Midbrain (tissue), 1 donor: Measurements from ENCODE around the gene WBP11.

Experiments used
- DNase-seq: peaks from one replicate; lab custom pipeline; 2025; lab: John Stamatoyannopoulos, UW

The WBP11 gene

DNA sequence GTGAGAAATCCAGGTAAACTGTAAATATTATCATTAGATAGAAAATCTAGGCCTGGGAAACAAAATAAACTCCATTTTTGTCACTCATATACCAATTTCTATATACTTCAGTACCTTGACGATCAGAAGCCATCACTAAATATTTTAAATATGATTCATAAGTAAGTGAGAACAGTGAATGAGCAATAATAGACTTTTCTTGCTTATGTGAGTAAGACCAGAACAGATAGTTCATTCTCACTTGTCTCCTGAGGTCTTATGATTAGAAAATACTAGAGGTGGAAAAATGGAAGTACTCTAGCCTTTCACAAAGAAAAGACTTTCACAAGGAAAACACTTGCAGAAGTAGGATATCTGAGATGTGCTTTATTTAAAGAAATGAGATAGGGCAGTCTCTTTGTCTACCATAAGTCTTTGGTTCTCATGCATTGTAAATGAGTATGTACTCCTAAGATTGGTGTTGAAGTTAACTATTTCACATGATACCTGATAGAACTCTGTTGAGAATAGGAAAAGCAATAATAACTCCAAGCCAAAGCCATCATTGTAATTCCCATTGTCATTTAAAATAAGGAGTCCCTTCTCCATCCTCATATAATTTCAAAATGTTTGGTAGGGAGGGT is 20.8 kb upstream of the WBP11 start:
- DNase-seq: no peak

DNA sequence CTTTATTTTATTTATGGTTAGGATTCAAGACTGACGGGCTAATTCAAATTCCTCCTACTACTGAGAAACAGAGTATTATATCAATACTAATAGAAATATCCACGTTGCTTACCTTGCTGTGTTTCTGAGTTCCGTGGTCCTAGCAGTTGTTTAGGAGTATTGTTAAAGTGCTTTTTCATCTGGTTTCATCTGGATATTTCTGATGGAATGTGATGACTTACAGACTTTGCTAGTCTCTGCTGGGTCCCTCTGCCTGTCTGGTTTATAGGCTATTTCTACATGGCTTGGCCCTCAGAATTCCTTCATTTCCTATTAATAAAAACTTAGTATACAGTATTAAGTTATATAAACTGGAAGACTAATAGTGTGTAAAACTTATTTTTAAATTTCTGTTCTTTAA is 10.7 kb upstream of the WBP11 start, which contains the start of gene SMCO3:
Gene SMCO3, minus strand, starts transcription at position 169 of the 400 bp plus-strand sequence. CDS start 7,502 bp downstream, outside the sequence.
- DNase-seq: no peak

DNA sequence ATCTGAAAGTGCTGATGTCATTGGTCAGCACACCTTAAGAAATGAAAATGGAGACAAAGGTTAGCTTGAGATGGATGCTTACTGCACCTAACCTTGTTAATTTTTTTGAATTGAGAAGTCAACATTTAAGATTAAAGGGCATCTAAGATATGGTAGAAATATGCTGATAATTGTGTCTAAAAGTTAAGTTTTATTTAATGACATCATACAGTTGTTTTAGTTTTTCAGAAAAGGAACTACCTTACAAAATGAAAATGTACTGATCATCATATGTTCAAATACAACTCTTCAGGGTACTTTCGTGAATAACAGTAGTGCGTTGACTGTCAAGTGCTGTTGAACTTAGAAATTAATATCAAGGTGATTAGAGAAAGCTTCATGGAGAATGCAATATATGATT is 8.2 kb upstream of the WBP11 start:
- no peak for DNase-seq

DNA sequence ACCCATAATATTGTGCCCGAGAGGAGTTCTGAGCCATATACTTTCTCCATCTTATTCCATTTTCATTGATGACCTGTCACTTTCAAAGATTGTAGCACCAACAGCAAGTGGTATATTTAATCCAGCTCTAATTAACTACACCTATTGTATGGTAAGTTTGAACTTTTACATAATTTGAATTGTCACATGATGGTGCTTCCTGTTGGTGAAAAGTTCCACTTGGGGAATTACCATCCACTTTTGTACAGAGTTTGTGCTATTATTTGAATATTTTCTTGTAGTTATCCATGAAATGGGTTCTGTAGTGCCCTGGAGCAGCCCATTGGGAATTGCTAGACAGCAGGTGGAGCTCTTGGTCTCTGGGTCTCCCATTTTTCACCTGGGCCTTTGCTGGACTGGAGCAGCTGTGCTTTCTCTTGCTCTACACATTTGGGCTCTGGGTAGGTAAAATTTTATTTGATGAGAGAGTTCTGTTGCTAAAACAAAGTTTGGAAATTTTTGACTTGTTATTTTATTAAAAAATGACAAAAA is 7.7 kb upstream of the WBP11 start:
- no peak for DNase-seq

DNA sequence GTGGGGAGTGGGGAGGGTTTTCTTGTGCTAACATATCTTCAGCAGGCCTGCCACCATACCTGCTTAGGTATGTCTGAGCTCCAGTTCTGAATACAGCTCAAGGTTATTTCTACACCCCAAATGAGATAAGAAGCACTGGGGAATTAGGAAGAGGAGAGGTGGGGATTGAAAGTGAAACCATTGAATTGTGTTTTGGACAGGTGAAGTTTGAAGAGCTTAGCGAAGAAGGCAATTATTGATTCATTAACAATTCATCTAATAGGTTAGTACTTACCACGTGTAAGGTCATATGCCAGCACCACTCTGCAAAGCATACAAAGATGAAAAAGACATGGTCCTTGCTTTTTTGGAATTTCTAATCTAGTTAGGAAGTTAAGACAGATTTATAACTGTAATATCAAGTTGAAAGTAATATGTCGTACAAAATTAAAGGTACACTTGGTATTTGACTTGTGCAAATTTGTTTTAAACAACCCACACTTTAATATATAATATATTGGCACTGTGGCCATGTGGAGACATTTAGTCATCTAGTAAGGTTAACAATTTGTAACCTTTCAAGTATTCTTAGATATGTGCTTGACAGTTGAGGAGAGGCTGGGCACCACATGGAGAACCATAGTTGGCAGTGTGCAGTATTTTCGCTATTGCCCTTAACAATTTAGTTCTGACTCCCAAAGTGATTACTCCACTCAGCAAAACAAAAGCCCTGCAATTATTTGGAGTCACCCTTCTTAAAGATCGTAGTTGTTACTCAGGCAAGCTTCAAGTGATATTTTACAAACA is 7.1 kb upstream of the WBP11 start:
- DNase-seq: no peak

DNA sequence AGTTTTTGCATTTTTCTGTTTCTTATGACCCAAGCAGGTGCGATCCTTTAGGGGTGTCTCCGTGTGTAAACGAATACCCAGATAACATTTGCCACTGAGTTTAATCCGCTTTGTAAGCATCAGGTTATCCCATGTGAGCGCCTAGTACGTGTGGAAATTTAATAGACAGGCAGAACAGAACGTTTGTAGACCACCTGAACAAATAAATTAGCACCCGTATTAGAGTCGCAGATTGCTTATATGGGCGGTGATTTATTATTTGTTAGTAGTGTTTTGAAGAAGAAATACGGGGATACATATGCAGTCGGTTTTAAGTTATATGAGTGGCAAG is 517 bp upstream of the WBP11 start:
- DNase-seq: no peak

DNA sequence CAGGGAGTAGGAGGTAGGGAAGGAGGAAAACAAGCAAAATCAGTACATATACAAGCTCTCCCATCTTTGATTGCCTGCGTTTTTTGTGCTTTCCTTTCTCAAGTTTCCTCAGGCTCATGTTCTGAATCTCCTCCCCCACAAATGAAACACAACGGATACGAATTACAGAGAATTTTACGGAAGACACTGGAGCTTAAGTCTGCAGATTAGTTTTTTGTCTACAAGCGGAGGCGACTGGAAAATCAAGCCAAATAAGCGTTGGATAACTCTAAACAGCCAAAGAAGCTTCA is 612 bp downstream of the WBP11 start:
- DNase-seq: no peak

DNA sequence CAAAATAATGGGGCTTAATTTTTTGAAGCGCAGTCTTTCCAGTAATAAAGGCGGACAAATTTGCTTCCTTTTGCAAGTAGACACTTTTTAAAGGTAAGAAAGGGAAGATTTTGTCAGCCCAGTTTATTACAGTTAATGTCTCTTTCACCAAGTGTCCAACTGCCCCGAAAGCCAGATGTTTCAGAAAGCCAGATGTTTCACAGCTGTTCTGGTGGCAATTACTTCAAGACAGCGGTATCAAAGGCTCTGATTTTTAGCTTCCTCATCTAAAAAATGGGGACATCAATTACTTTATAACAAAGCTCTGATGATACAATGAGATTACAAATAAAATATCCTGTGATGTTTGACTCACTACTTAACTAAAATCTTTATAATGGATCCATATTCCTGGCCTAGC is 1.0 kb downstream of the WBP11 start:
- no peak for DNase-seq

DNA sequence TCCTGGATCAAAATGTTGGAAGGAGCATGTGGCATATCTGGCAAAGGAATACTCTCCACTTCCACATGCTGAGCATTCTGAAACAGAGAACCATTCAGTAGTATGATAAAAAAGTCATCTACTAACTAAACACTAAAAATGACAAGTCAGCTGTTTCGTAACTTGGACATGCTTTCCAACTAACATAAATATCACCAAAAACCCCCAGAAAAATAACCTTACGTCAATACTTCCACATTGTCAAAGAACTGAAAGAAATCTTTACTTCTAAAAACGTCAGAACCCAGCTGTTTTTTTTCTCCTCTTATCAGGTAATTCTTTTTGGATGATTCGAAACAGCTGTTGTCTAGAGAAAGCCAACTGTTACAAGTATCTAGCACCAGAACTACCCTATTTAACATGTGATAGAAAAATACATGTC is 8.2 kb downstream of the WBP11 start:
- DNase-seq: no peak

DNA sequence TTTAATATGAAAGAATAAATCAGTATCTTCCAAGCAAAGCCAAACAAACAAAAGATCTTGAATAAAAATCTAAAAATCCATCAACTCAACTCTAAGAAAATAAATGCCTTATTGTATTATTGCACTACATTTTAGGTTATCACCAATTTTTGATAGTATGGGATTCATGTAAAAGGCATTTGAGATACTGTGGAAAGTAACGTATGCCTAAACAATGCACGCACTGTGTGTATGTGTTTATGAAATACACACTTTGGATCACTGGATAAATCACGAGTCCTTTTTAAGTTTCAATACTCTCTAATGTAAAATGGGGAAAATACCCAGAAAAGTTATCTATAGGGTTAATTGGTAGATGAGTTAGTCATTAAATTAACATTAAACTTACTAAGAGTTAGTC is 17.7 kb downstream of the WBP11 start:
- no peak for DNase-seq

DNA sequence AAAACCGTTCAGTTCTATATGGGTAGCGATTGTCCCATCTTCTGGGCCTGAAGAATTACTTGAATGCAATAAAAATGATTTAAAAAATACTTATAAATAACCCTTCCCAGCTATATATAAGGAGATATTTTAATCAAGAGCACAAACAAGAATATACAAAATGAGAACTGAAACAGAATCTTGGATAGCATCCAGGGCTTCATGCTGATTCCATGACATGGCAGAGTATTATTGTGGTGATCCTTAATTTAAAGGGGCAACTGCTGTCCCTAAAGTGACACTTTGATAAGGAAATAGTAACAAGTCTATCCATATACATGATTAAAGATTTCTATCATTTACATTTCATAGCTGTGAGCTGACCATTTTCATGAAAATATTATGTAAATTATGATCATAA is 18.8 kb downstream of the WBP11 start:
- DNase-seq: no peak

DNA sequence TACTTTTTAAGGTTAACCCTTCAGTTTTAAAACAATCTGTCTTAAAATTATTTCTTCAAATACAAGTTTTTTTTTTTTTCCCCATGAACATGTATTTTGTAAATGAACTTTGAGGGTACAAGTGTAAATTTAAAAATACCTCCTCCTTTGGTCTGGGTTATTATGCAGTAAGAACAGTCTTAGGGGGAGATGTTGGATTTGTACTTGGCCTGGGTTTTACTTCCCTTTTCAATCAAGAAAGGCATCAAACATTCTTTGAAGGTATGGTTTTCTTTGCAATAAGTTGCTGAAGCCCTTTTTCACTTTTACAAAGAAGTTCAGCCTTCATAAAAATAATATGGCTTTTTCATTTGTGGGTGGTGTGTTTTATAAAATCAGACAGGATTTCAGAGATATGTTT is 20.5 kb downstream of the WBP11 start:
- no peak for DNase-seq

DNA sequence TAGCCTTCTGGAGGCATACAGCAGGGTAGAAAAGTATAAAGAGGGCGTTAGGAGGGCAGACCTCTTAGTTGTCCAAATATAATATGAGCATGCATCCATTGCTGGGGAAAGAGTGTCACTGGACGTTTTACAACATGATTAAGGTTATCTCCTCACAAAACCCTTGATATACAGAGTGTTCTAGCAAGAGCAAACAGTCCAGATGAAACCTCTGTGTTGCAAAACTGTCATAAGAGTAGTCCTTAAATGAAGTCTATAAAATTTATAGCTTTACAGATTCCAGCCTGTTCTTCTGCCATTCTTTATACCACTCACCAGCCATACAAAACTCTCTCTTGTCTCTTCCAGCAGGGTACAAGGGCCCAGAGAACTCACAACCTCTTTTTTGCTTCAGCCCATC is 21.7 kb downstream of the WBP11 start:
- DNase-seq: no peak

DNA sequence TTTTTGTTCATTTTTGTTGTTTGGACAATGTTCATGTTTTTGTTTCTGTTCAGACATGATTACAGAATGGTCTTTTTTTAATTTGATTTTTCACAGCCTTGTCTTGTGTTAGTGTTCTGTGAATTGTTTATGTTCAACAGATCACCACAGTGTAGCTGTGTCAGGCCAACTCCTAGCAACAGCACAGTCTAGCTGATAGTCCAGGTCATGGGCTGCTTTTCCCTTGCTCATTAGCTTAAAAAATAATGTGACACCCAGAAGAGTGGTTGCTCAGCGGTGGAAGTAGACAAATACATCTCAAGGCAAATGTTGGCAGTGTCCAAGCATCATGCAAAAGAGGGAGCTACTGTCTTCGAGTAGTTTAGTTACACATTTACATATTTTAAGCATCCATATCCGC is 22.4 kb downstream of the WBP11 start:
- DNase-seq: no peak

DNA sequence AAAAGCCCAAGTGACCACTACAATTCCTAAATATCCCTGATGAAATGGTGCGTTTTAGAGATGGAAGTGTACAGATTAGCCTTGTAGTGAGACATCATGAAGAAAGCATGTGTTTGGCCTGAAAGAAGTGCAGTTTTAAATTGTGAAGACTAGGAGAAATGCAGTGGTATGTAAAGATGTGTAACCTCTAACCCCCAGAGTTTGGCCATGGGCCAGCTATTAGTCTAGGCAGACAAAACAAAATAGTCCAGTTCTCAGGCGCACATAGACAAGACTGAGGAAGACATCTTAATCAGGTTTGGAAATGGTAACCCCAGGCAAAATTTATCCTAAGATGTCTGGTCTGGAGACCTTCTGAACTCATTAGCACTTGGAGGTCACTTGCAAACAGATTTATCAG is 23.4 kb downstream of the WBP11 start:
- DNase-seq: no peak

DNA sequence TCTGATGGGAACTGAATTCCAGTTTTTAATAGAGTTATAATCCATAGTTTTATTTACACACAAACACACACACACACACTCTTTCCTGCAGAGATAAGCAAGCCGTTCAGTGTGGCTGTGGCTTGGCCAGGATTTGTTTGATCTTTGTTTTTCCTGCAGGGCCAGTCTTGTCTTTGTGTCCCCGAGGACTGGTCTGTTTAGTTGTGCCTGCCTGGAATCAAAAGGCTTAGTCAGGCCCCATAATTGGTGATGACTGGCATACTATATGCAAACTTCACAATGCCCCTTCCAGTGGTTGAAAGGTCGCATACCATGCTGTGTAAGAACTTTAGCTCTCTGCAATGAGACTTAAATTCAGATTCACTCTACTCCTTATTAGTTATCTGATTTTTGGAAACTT is 26.0 kb downstream of the WBP11 start:
- DNase-seq: no peak

DNA sequence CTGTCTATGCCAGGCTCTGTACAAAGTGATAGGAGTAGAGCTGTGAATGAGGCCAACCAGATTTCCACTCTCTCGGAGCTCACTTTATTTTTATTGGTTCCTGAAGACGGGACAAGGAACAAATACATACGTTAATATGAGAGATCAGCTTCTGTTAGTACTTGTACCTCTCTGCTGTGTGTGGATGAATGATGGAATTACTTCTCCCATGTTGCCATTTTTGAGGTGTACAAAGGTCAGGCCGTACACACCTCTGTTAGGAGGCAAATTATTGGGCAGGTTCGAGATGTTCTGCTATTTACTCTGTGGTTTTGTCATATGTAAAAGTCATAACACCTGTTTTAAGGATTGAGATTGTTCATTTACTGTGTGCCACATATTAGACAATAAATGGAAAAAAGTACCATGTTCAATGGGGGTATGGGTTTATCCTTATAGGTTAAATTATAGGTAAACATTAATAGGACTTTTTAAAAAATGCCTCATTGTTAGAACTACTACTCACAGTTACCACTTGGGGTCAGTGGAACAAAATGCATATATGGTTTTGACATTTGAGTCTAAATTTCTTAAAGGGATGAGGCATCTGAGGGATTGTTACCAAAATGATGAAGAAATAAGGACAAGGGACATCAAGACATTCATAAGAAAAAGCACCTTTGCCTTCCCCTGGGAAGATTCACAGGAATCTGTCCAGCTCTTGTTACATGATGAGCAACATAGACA is 26.9 kb downstream of the WBP11 start:
- DNase-seq: no peak

DNA sequence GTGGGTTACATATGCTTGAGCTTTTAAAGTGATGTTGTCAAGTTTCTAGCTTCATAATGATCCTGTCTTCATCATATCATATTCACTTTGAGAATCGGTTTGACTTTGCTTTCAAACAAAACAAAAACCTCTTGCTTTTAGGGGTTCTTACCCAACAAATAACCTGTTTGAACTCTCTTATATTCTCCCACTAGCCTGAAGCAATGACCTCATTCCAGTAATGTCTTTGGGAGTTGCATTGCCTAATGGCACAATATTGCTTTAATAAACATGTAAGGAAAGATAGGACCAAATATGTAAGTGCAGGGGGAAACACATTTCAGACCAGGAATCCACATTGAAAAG is 27.7 kb downstream of the WBP11 start:
- no peak for DNase-seq

DNA sequence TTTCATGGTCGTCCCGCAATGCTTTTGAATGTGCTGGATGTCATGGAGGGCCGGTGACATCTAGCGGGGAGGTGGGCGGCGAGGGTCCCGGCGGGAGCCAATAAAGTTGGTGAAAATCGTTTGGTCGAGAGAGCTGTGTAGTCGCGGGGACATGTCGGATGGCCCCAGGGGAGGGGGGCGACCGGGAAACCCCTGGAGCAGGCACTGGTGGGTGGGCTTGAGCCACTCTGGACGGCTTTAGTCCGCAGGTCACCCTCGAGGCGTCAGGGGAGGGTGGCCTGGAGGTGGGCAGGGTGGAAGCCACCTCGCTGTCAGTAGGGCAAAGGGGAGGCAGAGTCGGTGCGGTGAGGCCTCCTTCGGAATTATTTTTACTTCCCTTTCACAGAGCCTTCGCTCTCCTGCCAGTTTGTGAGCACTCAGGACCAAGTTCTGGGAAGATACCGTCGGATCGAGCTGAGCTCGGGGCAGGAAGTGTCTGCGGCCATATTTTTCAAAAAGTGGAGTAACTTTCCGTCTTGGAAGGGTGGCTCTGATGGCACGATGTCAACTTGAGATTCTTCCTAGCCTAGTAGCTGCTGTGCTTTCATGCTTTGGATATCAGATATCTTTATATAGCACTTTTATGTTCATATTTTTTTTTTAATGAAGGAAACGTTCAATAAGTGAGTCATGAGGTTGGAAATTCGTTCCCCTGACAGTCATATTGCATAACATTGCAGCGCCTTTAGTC is 28.2 kb downstream of the WBP11 start:
- peak; percentile 19 for DNase-seq

DNA sequence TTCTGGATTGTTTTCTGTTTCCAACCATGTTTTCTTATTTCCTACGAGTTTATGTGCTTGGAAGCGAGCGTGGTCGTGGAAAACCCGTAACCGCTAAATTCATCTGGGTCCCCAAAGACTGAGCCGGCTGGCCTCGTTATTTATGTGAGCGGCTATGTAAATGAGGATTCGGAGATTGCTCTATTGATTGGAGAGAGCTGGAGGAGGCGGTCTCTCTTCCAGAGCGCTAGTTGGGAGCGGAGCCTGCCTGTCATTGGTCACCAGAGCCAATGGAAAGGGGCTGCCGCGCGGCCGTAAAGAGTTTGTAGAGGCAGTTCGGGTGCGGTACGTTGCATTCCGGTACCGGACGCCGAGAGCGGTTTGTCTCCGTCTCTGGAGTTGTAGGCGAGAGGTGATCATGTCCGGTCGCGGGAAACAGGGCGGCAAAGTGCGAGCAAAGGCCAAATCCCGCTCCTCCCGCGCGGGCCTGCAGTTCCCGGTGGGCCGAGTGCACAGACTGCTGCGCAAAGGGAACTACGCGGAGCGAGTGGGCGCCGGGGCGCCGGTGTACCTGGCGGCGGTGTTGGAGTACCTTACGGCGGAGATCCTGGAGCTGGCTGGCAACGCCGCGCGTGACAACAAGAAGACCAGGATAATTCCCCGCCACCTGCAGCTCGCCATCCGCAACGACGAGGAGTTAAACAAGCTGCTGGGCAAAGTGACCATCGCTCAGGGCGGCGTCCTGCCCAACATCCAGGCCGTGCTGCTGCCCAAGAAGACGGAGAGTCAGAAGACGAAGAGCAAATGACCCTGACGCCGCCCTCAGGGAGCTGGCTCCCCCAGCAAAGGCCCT is 29.0 kb downstream of the WBP11 start:
- DNase-seq: peak; percentile 95

DNA sequence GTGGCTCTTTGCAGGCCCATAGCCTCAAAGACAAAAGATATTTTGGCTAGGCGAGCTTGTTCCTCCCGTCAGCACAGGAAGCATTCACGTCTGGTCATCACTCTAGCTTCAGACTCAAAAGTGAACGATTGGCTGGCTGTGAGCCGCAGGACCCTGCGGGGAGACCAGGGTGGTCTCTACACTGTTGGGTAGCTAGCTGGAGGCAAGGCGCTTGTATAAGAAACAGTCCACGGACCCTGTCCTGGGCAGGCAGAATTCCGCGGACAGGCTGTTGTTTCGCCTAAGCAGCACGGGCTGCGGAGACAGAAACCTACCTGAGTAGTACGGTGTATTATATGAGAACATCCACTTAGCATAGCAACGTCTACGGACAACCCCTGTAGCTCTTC is 29.6 kb downstream of the WBP11 start:
- DNase-seq: no peak

DNA sequence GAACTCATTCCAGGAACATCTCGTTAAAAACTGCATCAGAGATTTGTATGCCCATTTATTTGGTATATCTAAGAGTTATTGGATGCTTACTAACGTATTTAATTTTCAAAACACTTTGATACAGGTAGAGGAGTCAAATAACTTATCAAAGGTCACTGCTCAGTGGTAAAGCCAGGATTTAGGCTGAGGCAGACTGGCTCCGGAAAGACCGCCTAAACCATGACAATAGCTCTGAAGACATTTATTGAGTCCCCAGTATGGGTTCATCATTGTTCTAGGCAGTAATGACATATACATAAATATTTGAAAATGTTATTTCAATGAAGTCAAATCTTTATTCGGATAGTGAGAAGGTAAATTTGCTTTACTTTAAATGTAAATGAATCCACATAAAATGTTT is 30.3 kb downstream of the WBP11 start:
- DNase-seq: no peak
